ENCODE data around the gene ZGPAT. TPM values are rescaled to one million over a fixed set of nuclear protein-coding genes. Genes with fewer than 3 reads are reported as not detected.

Gene ZGPAT
- total and polyA plus RNA-seq, 2 of the 13 experiments (the other 11 are each of a cell fraction or from before 2014, with no cell fraction given) = 23.0 to 41.9 TPM

DNA sequence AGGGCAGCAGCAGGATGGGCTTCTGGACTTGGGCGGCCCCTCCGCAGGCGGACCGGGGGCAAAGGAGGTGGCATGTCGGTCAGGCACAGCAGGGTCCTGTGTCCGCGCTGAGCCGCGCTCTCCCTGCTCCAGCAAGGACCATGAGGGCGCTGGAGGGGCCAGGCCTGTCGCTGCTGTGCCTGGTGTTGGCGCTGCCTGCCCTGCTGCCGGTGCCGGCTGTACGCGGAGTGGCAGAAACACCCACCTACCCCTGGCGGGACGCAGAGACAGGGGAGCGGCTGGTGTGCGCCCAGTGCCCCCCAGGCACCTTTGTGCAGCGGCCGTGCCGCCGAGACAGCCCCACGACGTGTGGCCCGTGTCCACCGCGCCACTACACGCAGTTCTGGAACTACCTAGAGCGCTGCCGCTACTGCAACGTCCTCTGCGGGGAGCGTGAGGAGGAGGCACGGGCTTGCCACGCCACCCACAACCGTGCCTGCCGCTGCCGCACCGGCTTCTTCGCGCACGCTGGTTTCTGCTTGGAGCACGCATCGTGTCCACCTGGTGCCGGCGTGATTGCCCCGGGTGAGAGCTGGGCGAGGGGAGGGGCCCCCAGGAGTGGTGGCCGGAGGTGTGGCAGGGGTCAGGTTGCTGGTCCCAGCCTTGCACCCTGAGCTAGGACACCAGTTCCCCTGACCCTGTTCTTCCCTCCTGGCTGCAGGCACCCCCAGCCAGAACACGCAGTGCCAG is 11.0 kb upstream of the ZGPAT start, which contains the start of gene TNFRSF6B (continued):
- TF ChIP-seq SNAI1 (CRISPR knock-in tag; IDR thresholded peaks at IDR 0.05; ENCODE audit: borderline replicate concordance) (no peak), ZNF549 (CRISPR knock-in tag; IDR thresholded peaks at IDR 0.05) (no peak), ZNF143 (CRISPR knock-in tag; IDR thresholded peaks at IDR 0.05) (peak; percentile 43; the same call in 1 of the 2 replicates), CBX1 (IDR thresholded peaks at IDR 0.05; ENCODE audit: low read depth) (peak; percentile 6), MXD1 (CRISPR knock-in tag; IDR thresholded peaks at IDR 0.05) (peak; percentile 83), HOXA3 (CRISPR knock-in tag; IDR thresholded peaks at IDR 0.05) (peak; percentile 63; the same call in 1 of the 2 replicates), MTERF4 (CRISPR knock-in tag; IDR thresholded peaks at IDR 0.05) (no peak), XBP1 (CRISPR knock-in tag; IDR thresholded peaks at IDR 0.05) (no peak), FOXA3 (CRISPR knock-in tag; IDR thresholded peaks at IDR 0.05) (peak; percentile 33), IKZF4 (CRISPR knock-in tag; IDR thresholded peaks at IDR 0.05; ENCODE audit: borderline replicate concordance, low read depth, not compliant biosample characterization) (no peak), KDM3A (CRISPR knock-in tag; IDR thresholded peaks at IDR 0.05; ENCODE audit: low read depth) (peak; percentile 29; the same call in 1 of the 2 replicates), ZNF770 (CRISPR knock-in tag; IDR thresholded peaks at IDR 0.05) (no peak), ZNF501 (CRISPR knock-in tag; IDR thresholded peaks at IDR 0.05) (no peak), NFKB2 (CRISPR knock-in tag; IDR thresholded peaks at IDR 0.05; ENCODE audit: borderline replicate concordance) (peak; percentile 75; the same call in 1 of the 2 replicates), ZNF776 (CRISPR knock-in tag; IDR thresholded peaks at IDR 0.05) (peak; percentile 91; the same call in 1 of the 2 replicates), ZC3H13 (CRISPR knock-in tag; IDR thresholded peaks at IDR 0.05) (peak; percentile 91; the same call in 1 of the 2 replicates), ZNF234 (CRISPR knock-in tag; conservative IDR thresholded peaks at IDR 0.05) (no peak), ATF7-NPFF (CRISPR knock-in tag; IDR thresholded peaks at IDR 0.05; ENCODE audit: low read depth) (peak; percentile 55; the same call in 1 of the 2 replicates), CCAR2 (optimal IDR thresholded peaks at IDR 0.05; ENCODE audit: low read depth, low read length) (no peak), FOXC1 (CRISPR knock-in tag; IDR thresholded peaks at IDR 0.05; ENCODE audit: borderline replicate concordance) (peak; percentile 88), ZNF746 (CRISPR knock-in tag; IDR thresholded peaks at IDR 0.05) (no peak), GABPB1 (CRISPR knock-in tag; IDR thresholded peaks at IDR 0.05) (peak; percentile 54; the same call in 1 of the 2 replicates), HOXD1 (CRISPR knock-in tag; IDR thresholded peaks at IDR 0.05) (no peak), RFXAP (CRISPR knock-in tag; IDR thresholded peaks at IDR 0.05; ENCODE audit: borderline replicate concordance) (peak; percentile 49; the same call in 1 of the 2 replicates), ZNF713 (CRISPR knock-in tag; IDR thresholded peaks at IDR 0.05) (peak; percentile 69; the same call in 1 of the 2 replicates), FOSL1 (CRISPR knock-in tag; IDR thresholded peaks at IDR 0.05; ENCODE audit: borderline replicate concordance) (0 out of 2 replicates have a peak, but pooled peaks have one; percentile 6), MED1 (CRISPR knock-in tag; IDR thresholded peaks at IDR 0.05) (0 out of 2 replicates have a peak, but pooled peaks have one; percentile 38)
- TF ChIP-seq, protein P1, sequence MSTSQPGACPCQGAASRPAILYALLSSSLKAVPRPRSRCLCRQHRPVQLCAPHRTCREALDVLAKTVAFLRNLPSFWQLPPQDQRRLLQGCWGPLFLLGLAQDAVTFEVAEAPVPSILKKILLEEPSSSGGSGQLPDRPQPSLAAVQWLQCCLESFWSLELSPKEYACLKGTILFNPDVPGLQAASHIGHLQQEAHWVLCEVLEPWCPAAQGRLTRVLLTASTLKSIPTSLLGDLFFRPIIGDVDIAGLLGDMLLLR (CRISPR knock-in tag; IDR thresholded peaks at IDR 0.05) = peak; percentile 59; the same call in 1 of the 2 replicates
